Measurements from ENCODE around the gene KCNMA1. TPM values are rescaled to one million over a fixed set of nuclear protein-coding genes. Genes with fewer than 3 reads are reported as not detected.

KCNMA1 gene
- total RNA-seq, 1 experiment from 2014 or later = not detected

DNA sequence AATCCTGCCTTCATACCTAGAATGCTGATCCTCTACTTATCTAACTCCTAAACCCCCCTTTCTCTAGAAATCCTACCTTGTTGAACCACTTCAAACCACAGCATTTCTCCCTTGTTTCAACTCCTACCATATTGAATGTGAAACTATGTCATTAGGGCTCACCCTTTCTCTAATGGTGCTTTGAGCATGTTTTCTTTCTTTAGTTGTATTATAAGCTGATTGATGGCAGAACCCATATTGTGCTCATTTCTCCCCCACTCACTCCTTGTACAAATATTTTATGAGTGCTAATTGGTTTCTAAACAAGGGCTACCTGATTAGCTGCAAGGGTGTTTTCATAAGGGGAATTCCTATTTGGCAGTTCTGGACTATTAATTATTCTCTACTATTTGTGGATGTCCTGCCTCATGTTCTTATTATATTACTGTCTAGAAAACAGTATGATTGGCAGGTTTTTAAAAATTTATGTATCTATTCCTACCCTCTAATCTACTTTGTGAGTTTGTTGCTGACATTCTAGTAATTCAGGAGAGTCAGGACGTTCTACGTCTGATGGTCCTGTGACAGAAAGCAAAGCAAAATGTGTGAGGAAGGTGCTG, 765.8 kb downstream of the KCNMA1 start:
- DNase-seq (ENCODE audit: low read depth, low spot score) = no peak
- in situ Hi-C loops (cut with HindIII; ENCODE audit: low pct_unique_long_range_greater_than_20kb, low sequenced_read_pairs) = no loop called here

GRCh38 chr10:76869931-76870330, 767.7 kb downstream of the KCNMA1 start:
- in situ Hi-C loops (cut with HindIII; ENCODE audit: low pct_unique_long_range_greater_than_20kb, low sequenced_read_pairs) = no loop called here
- DNase-seq (ENCODE audit: low read depth, low spot score) = no peak

- in situ Hi-C loops (cut with HindIII; ENCODE audit: low pct_unique_long_range_greater_than_20kb, low sequenced_read_pairs) = no loop called here
- no peak for DNase-seq (ENCODE audit: low read depth, low spot score)
Measured at GRCh38 chr10:76868098-76868977, 769.3 kb downstream of the KCNMA1 start.

GRCh38 chr10:76866841-76867586, 770.6 kb downstream of the KCNMA1 start:
- no peak for DNase-seq (ENCODE audit: low read depth, low spot score)
- in situ Hi-C loops (cut with HindIII; ENCODE audit: low pct_unique_long_range_greater_than_20kb, low sequenced_read_pairs) = no loop called here

- in situ Hi-C loops (cut with HindIII; ENCODE audit: low pct_unique_long_range_greater_than_20kb, low sequenced_read_pairs) = no loop called here
- no peak for DNase-seq (ENCODE audit: low read depth, low spot score)
Measured at GRCh38 chr10:76864922-76865321, 772.7 kb downstream of the KCNMA1 start.

DNA sequence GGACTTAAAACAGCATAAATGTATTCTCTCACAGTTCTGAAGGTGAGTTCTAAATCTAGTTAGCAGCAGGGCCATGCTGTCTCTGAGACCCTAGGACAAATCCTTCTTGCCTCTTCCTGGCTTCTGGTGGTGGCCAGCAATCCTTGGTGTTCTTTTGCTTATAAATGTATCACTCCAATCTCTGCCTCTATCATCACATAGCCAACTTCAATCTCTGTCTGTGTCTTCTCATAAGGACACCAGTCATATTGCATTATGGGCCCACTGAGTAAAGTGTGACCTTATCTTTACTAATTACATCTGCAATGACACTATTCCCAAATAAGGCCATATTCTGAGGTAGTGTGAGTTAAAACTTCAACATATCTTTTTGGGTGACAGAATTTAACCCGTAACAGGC, 778.9 kb downstream of the KCNMA1 start:
- in situ Hi-C loops (cut with HindIII; ENCODE audit: low pct_unique_long_range_greater_than_20kb, low sequenced_read_pairs) = no loop called here
- DNase-seq (ENCODE audit: low read depth, low spot score) = no peak

DNA sequence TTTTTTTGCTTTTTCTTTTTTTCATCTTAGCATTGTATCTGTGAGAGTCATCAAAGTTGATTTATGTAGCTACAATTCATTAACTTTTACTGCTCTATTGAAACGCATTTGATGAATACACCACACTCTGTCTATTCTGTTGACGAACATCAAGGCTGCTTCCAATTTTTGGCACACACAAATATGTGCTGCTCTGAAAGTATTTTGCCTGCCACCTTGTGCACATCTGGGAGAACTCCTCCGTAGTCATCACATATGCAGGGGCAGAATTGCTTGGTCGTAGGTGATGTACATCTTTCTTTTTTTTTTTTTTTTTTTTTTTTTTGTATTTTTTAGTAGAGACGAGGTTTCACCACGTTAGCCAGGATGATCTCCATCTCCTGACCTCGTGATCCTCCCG, 796.8 kb downstream of the KCNMA1 start:
- in situ Hi-C loops (cut with HindIII; ENCODE audit: low pct_unique_long_range_greater_than_20kb, low sequenced_read_pairs) = no loop called here

GRCh38 chr10:76839276-76839675, 798.3 kb downstream of the KCNMA1 start:
- no peak for DNase-seq (ENCODE audit: low read depth, low spot score)
- in situ Hi-C loops (cut with HindIII; ENCODE audit: low pct_unique_long_range_greater_than_20kb, low sequenced_read_pairs) = no loop called here

More for the DNA sequence above, 796.8 kb downstream of the KCNMA1 start:
- no peak for DNase-seq (ENCODE audit: low read depth, low spot score)

GRCh38 chr10:76830218-76830617, 807.4 kb downstream of the KCNMA1 start:
- in situ Hi-C loops (cut with HindIII; ENCODE audit: low pct_unique_long_range_greater_than_20kb, low sequenced_read_pairs) = no loop called here
- no peak for DNase-seq (ENCODE audit: low read depth, low spot score)

DNA sequence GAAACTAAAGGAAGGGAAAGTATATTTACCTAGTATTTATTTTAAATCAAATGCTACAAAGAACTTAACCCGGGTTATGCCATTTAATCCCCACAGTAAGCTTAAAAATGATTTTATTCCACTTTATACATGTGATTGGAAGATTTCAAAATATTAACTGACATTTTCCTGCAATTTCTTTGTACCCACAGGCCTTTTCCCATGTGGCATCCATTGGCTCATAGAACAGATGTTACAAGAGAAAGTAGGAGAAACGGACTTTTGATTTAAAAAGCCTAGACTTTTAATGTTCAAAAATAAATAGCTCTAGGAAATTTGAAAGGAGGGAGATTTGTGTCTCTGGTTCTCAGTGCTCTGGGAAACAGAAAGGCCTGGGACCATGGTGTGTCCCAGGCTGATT, 807.9 kb downstream of the KCNMA1 start:
- in situ Hi-C loops (cut with HindIII; ENCODE audit: low pct_unique_long_range_greater_than_20kb, low sequenced_read_pairs) = no loop called here
- no peak for DNase-seq (ENCODE audit: low read depth, low spot score)

Small RNA genes within 50 kb of the gene (small RNA-seq; reads per million reads assigned to genes)
- gene ATP5MC1P8 = 0 reads per million in 2 experiments
- gene COX6CP15 = 0 reads per million in 2 experiments
- gene RF00322 = 0 reads per million in 2 experiments
- gene RNA5SP321 = 0.02 to 0.86 reads per million in 2 experiments
